K562 (cell line): ENCODE measurements around the gene SLC1A7. TPM values are rescaled to one million over a fixed set of nuclear protein-coding genes. Genes with fewer than 3 reads are reported as not detected.

ENCODE experiments used
- CAMTA2 ChIP-seq: fragments of 250-450 bp; sonication (Bioruptor Pico); conservative IDR thresholded peaks from 2 replicates; pipeline ENCODE4 v1.5.1; 2022
- DPF2 ChIP-seq: fragments of 450-650 bp; IDR thresholded peaks from 2 replicates; pipeline ENCODE4 v1.6.1; 2016
- ETS1 ChIP-seq: conservative IDR thresholded peaks from 2 replicates; pipeline ENCODE4 v1.6.1; 2011; ENCODE audit warnings: low read depth, mild to moderate bottlenecking, low read length; ENCODE audit not compliant: control insufficient read depth
- GABPA ChIP-seq: fragments of 200-800 bp; sonication (Bioruptor generic); conservative IDR thresholded peaks from 2 replicates; pipeline ENCODE4 v1.6.1; 2016; ENCODE audit warnings: low read depth, missing genetic modification characterization, missing compliant biosample characterization
- GTF2A2 ChIP-seq: IDR thresholded peaks from 2 replicates; pipeline ENCODE4 v1.6.1; 2016; ENCODE audit warnings: mild to moderate bottlenecking, missing genetic modification characterization, missing compliant biosample characterization
- HNRNPLL ChIP-seq: fragments of 200-400 bp; formaldehyde crosslinking; IDR thresholded peaks from 2 replicates; pipeline ENCODE4 v1.6.1; 2017; ENCODE audit warnings: low read length, low read depth, mild to moderate bottlenecking; ENCODE audit not compliant: poor library complexity, severe bottlenecking
- KDM2B ChIP-seq: fragments of 250-450 bp; sonication (Bioruptor Pico); IDR thresholded peaks from 2 replicates; pipeline ENCODE4 v1.8.0; 2021; ENCODE audit warnings: mild to moderate bottlenecking, moderate library complexity
- RBM15 ChIP-seq: fragments of 200-400 bp; formaldehyde crosslinking; IDR thresholded peaks from 2 replicates; pipeline ENCODE4 v1.6.1; 2018; ENCODE audit warnings: mild to moderate bottlenecking, low read length, moderate library complexity; ENCODE audit not compliant: insufficient read depth
- REST ChIP-seq, 2 experiments: fragments of 450-650 bp; formaldehyde crosslinking in 1 of 2; IDR thresholded peaks; 2 replicates each; pipeline versions ENCODE4 v1.4.0 to v1.6.1; 2014 to 2020; ENCODE audit warnings: mild to moderate bottlenecking in 2 of 2, borderline replicate concordance in 1 of 2, low read depth in 1 of 2
- RHOXF2B ChIP-seq: fragments of 250-450 bp; sonication (Bioruptor Pico); conservative IDR thresholded peaks from 2 replicates; pipeline ENCODE4 v1.5.1; 2021
- SMARCA5 ChIP-seq: fragments of 450-650 bp; IDR thresholded peaks from 2 replicates; pipeline ENCODE4 v1.6.1; 2016
- ZKSCAN1 ChIP-seq: fragments of 150-350 bp; IDR thresholded peaks from 2 replicates; pipeline ENCODE4 v1.6.1; 2016; ENCODE audit warnings: low read depth, low read length
- ZNF780A ChIP-seq: fragments of 250-450 bp; sonication (Bioruptor Pico); IDR thresholded peaks from 2 replicates; pipeline ENCODE4 v1.5.0; 2021; ENCODE audit warnings: mild to moderate bottlenecking
- polyA plus RNA-seq, 8 experiments: library from polyadenylated mRNA; depleted of rRNA in 4 of 8; stranded (reverse) in 5 of 8; unstranded in 3 of 8; fragments of >200 nt; fragmentation: Nextera tagmentation in 2 of 8; fragmentation: Illumina TruSeq in 1 of 8; extraction: Ambion mirVana in 2 of 8; extraction: Trizol in 1 of 8; gene quantifications; 2 replicates each; pipeline versions ENCODE4 v1.2.1 to v1.2.3, GENCODE V29; 2011 to 2014; ENCODE audit warnings: inconsistent platforms in 1 of 8, missing spikeins in 1 of 8
- total RNA-seq, 7 experiments: library from RNA; depleted of rRNA in 6 of 7; stranded (reverse); fragments of >200 nt in 6 of 7; fragmentation: Illumina TruSeq in 2 of 7; extraction: Trizol in 2 of 7; gene quantifications; 2 replicates each; pipeline versions ENCODE4 v1.2.1 to v1.2.3, GENCODE V29; 2011 to 2021; ENCODE audit warnings: low replicate concordance in 1 of 7
- TF ChIP-seq, protein P1 (sequence below): IDR thresholded peaks from 2 replicates; pipeline ENCODE4 v1.6.1; 2016; ENCODE audit warnings: missing genetic modification characterization, missing compliant biosample characterization
- TF ChIP-seq, protein P2 (sequence below): sonication (generic); formaldehyde crosslinking; IDR thresholded peaks from 2 replicates; pipeline ENCODE4 v1.9.0; 2022; ENCODE audit warnings: mild to moderate bottlenecking, missing genetic modification reagents

The SLC1A7 gene
- total and polyA plus RNA-seq, 9 of the 15 experiments (the other 6 are each of a cell fraction or from before 2014, with no cell fraction given): 0.07 TPM; not detected in 8

DNA sequence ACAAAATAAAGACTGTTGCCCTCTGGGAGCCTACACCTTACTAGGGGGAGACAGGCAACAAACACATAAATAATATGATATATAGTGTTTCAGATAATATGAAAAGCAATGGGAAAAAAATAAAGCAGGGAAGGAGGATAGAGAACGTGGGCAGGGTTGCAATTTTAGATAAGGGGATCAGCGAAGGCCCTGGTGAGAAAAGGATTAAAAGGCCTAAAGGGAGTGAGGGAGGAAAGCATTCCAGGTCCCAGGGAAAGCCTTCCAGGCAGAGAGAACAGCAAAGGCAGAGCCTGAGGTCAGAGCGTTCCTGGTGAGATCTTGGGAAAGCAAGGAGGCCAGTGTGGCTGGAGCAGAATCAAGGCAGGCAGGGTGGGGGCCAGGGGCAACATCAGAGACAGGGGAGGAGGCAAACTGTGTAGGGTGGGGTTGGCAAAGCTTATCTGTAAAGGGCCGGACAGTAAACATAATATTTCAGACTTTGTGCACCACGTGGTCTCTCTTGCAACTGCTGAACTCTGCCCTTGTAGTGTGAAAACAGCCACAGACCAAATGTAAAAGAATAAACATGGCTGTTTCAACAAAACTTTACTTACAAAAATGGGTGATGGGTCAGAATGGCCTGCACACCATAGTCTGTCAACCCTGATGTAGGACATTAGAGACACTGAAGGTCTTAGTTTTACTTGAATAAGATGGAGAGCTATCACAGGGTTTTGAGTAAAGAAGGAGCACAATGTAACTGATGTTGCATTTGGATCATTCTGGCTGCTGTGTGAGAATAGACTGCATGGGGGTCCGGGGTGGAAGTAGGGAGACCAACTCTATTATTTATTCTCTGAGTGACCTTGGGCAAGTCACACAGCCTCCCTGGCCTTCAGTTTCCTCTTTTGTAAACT lies 40.9 kb upstream of the SLC1A7 start (continued):
- TF ChIP-seq ETS1 (no peak), HNRNPLL (no peak), GABPA (no peak), RBM15 (no peak), DPF2 (peak; percentile 92), ZNF780A (CRISPR knock-in tag) (no peak), KDM2B (no peak), REST (IDR thresholded peaks at IDR 0.05; ENCODE audit: borderline replicate concordance) (peak; percentile 46; the same call in 1 of the 2 replicates), REST (CRISPR knock-in tag; IDR thresholded peaks at IDR 0.05; ENCODE audit: low read depth) (no peak), GTF2A2 (no peak), RHOXF2B (CRISPR knock-in tag) (no peak), ZKSCAN1 (no peak), SMARCA5 (no peak), CAMTA2 (no peak)
- TF ChIP-seq, protein P1, sequence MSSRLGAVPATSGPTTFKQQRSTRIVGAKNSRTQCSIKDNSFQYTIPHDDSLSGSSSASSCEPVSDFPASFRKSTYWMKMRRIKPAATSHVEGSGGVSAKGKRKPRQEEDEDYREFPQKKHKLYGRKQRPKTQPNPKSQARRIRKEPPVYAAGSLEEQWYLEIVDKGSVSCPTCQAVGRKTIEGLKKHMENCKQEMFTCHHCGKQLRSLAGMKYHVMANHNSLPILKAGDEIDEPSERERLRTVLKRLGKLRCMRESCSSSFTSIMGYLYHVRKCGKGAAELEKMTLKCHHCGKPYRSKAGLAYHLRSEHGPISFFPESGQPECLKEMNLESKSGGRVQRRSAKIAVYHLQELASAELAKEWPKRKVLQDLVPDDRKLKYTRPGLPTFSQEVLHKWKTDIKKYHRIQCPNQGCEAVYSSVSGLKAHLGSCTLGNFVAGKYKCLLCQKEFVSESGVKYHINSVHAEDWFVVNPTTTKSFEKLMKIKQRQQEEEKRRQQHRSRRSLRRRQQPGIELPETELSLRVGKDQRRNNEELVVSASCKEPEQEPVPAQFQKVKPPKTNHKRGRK (tag): no peak
- TF ChIP-seq, protein P2, sequence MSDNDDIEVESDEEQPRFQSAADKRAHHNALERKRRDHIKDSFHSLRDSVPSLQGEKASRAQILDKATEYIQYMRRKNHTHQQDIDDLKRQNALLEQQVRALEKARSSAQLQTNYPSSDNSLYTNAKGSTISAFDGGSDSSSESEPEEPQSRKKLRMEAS (CRISPR knock-in tag): peak; percentile 76
